SU-DHL-6 (cell line): Measurements from ENCODE around the gene PDK4.

Source experiments
- CTCF ChIP-seq: fragments of 200-600 bp; sonication (generic); IDR thresholded peaks from one replicate; pipeline ENCODE4 v1.5.1; 2017; ENCODE audit warnings: antibody characterized with exemption, mild to moderate bottlenecking, low read length, moderate library complexity; ENCODE audit not compliant: insufficient read depth, poor library complexity, severe bottlenecking
- EZH2phosphoT487 ChIP-seq: fragments of 200-600 bp; sonication (generic), shearing (Covaris generic); conservative IDR thresholded peaks from 2 replicates; pipeline ENCODE4 v1.6.1; 2018; ENCODE audit warnings: mild to moderate bottlenecking, antibody characterized with exemption, low read length, moderate library complexity, mixed read lengths

GRCh38 chr7:95545007-95545615 lies 51.2 kb downstream of the PDK4 start:
- TF ChIP-seq CTCF = no peak
- no peak for TF ChIP-seq EZH2phosphoT487
